ENCODE data around the gene CES1.
"Not testable (repeated sequence)": the region's sequence is repeated elsewhere in the genome, so short reads cannot be mapped to it uniquely, and the experiment has no call there.

DNA sequence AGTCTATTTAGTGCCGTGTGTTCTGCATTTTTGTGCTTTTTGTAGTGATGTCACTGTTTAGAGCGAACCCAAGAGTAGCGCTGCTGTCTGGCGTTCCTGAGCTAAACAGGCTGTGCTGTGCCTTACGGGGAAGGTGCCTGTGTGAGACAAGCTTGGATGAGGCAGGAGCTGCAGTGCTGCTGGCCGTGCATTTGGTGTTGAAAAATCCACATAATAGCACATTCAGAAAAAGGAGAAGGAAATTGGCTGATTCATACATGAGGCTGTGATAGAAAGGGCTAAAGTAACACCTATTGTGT is 50.2 kb downstream of the CES1 start:
- TF ChIP-seq, protein P1, sequence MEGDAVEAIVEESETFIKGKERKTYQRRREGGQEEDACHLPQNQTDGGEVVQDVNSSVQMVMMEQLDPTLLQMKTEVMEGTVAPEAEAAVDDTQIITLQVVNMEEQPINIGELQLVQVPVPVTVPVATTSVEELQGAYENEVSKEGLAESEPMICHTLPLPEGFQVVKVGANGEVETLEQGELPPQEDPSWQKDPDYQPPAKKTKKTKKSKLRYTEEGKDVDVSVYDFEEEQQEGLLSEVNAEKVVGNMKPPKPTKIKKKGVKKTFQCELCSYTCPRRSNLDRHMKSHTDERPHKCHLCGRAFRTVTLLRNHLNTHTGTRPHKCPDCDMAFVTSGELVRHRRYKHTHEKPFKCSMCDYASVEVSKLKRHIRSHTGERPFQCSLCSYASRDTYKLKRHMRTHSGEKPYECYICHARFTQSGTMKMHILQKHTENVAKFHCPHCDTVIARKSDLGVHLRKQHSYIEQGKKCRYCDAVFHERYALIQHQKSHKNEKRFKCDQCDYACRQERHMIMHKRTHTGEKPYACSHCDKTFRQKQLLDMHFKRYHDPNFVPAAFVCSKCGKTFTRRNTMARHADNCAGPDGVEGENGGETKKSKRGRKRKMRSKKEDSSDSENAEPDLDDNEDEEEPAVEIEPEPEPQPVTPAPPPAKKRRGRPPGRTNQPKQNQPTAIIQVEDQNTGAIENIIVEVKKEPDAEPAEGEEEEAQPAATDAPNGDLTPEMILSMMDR (IDR thresholded peaks at IDR 0.05; ENCODE audit: low read length): not testable (repeated sequence)
- TF ChIP-seq EZH2 (IDR thresholded peaks at IDR 0.05; ENCODE audit: borderline replicate concordance, low read length): not testable (repeated sequence)

All from OCI-LY1 (cell line).